ENCODE measurements around the gene PLXNB2. TPM values are rescaled to one million over a fixed set of nuclear protein-coding genes. Genes with fewer than 3 reads are reported as not detected.
A peak's percentile ranks its signal among the peaks of the same experiment; 100 is the strongest.

PLXNB2 gene
- total RNA-seq, 1 experiment from 2014 or later, result 227 TPM

DNA sequence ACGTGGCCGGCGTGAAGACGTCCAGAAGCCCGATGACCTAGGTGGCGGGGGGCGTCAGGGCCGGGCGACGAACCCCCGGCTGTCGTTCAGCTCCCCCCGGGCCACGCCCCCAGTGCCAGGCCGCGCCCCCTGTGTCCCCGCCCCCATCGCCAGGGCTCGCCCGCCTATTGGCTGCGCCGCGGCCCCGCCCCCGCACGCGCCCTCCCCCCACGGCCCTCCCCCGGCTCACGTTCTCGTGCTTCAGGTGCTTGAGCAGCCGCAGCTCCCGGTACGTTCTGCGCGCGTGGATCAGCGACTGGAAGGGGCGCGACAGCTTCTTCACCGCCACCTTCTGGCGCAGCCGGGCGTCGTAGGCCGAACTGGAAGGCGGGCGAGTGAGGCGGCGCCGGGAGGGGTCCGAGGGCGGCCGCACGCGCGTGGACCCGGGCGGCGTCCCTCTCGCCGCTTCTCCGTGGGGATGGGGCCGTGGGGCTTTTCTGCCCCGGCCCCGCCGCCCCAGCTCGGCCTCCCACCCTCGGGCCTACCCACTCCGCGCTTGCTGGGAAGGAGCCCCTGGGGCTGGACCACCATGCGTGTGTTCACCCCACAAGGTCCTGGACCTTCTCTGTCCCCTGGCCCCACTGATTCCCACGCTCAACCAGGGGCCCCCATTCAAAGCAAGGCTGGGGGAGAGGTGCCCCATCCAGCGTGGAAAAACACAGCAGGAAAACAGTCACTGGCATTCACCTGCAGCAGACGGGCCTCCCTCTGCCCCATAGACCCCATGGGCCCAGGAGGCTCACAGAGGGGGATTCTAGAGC lies 39.7 kb downstream of the PLXNB2 start:
- Histone ChIP-seq H3K27me3 (ENCODE audit: control insufficient read depth, insufficient read depth, low read length) (no peaks in the 10 kb centered on the region), H3K36me3 (ENCODE audit: control insufficient read depth, insufficient read depth, low read length) (no peaks in the 10 kb centered on the region), H3K4me3 (ENCODE audit: low read depth in 2 of 2, low read length in 2 of 2) (no peak overlapping the region; a peak in 1 of 4 replicates), H3K27ac (ENCODE audit: low read length) (peak overlapping the region; percentile 48; the same call in 1 of the 2 replicates), H3K4me1 (ENCODE audit: control insufficient read depth, insufficient read depth, low read length) (peaks cover 18% of the 10 kb centered on the region), H3K9me3 (ENCODE audit: control insufficient read depth, insufficient read depth, low read depth, low read length) (no peaks in the 10 kb centered on the region)
- no peak for DNase-seq (ENCODE audit: low read depth, low spot score)
- ChIA-PET CTCF (no interaction called here), POLR2A (no interaction called here)
- TF ChIP-seq, protein P1, sequence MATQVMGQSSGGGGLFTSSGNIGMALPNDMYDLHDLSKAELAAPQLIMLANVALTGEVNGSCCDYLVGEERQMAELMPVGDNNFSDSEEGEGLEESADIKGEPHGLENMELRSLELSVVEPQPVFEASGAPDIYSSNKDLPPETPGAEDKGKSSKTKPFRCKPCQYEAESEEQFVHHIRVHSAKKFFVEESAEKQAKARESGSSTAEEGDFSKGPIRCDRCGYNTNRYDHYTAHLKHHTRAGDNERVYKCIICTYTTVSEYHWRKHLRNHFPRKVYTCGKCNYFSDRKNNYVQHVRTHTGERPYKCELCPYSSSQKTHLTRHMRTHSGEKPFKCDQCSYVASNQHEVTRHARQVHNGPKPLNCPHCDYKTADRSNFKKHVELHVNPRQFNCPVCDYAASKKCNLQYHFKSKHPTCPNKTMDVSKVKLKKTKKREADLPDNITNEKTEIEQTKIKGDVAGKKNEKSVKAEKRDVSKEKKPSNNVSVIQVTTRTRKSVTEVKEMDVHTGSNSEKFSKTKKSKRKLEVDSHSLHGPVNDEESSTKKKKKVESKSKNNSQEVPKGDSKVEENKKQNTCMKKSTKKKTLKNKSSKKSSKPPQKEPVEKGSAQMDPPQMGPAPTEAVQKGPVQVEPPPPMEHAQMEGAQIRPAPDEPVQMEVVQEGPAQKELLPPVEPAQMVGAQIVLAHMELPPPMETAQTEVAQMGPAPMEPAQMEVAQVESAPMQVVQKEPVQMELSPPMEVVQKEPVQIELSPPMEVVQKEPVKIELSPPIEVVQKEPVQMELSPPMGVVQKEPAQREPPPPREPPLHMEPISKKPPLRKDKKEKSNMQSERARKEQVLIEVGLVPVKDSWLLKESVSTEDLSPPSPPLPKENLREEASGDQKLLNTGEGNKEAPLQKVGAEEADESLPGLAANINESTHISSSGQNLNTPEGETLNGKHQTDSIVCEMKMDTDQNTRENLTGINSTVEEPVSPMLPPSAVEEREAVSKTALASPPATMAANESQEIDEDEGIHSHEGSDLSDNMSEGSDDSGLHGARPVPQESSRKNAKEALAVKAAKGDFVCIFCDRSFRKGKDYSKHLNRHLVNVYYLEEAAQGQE (IDR thresholded peaks at IDR 0.05; ENCODE audit: insufficient read depth in 1 of 2, low read depth in 2 of 2, low read length in 1 of 2), result no peak
- TF ChIP-seq CTCF (IDR thresholded peaks at IDR 0.05) (no peak), POLR2AphosphoS5 (IDR thresholded peaks at IDR 0.05; ENCODE audit: low read depth, low read length) (no peak), TCF7L2 (IDR thresholded peaks at IDR 0.05; ENCODE audit: low read depth, low read length) (no peak), SIN3A (IDR thresholded peaks at IDR 0.05; ENCODE audit: borderline replicate concordance, insufficient read depth, low read depth, low read length) (no peak)
- intact Hi-C loops (cut with micrococcal nuclease; ENCODE audit: unreplicated experiment) (no loop called here), in situ Hi-C loops (cut with HindIII; ENCODE audit: low pct_unique_long_range_greater_than_20kb, low sequenced_read_pairs) (no loop called here)
- no peak for ATAC-seq
- BruUV-seq (replicated peaks), result no TSS peak

DNA sequence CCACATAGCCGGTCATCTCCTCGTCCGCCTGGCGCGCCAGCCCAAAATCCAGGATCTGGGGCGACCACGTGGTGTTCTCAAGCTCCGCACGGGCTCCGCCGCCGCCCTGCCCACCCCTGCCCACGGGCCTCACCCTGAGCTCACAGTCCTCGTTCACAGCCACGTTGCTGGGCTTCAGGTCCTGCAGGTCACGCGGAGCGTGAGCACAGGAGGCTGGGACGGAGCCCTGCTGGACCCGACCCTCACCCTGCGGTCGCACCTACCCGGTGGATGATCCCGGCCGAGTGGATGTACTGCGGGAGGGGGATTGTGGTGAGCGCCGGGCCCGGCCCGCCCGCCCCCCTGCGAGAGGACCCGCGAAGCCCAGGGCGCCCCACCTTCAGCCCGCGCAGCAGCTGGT lies 40.5 kb downstream of the PLXNB2 start:
- Histone ChIP-seq H3K9me3 (ENCODE audit: control insufficient read depth, insufficient read depth, low read depth, low read length) (no peaks in the 10 kb centered on the region), H3K36me3 (ENCODE audit: control insufficient read depth, insufficient read depth, low read length) (no peaks in the 10 kb centered on the region), H3K27ac (ENCODE audit: low read length) (no peak overlapping the region), H3K4me3 (ENCODE audit: low read depth in 2 of 2, low read length in 2 of 2) (no peak overlapping the region), H3K4me1 (ENCODE audit: control insufficient read depth, insufficient read depth, low read length) (peaks cover 20% of the 10 kb centered on the region), H3K27me3 (ENCODE audit: control insufficient read depth, insufficient read depth, low read length) (no peaks in the 10 kb centered on the region)
- in situ Hi-C loops (cut with HindIII; ENCODE audit: low pct_unique_long_range_greater_than_20kb, low sequenced_read_pairs) (no loop called here), intact Hi-C loops (cut with micrococcal nuclease; ENCODE audit: unreplicated experiment) (no loop called here)
- TF ChIP-seq, protein P1 (IDR thresholded peaks at IDR 0.05; ENCODE audit: insufficient read depth in 1 of 2, low read depth in 2 of 2, low read length in 1 of 2), result no peak
- TF ChIP-seq CTCF (IDR thresholded peaks at IDR 0.05) (no peak), POLR2AphosphoS5 (IDR thresholded peaks at IDR 0.05; ENCODE audit: low read depth, low read length) (no peak), SIN3A (IDR thresholded peaks at IDR 0.05; ENCODE audit: borderline replicate concordance, insufficient read depth, low read depth, low read length) (no peak), TCF7L2 (IDR thresholded peaks at IDR 0.05; ENCODE audit: low read depth, low read length) (no peak)
- POLR2A ChIA-PET, result no interaction called here
- DNase-seq (ENCODE audit: low read depth, low spot score) (no peak), ATAC-seq (no peak)
- no TSS peak for BruUV-seq (replicated peaks)
- CTCF ChIA-PET, result no interaction called here

Data from Panc1 (cell line).